Subcutaneous abdominal adipose tissue (tissue), 5 donors: Measurements from ENCODE around the gene KIF23.
"Not testable (repeated sequence)": the region's sequence is repeated elsewhere in the genome, so short reads cannot be mapped to it uniquely, and the experiment has no call there.

Experiments
- H3K27ac ChIP-seq: one replicate; pipeline ENCODE4 v1.7.0; 2013; ENCODE audit warnings: low read depth, mild to moderate bottlenecking, inconsistent platforms, low read length, moderate library complexity
- H3K27me3 ChIP-seq, 5 donors: one replicate each; pipeline ENCODE4 v1.7.0; 2013; ENCODE audit warnings: low read length in 5 of 5, inconsistent platforms in 1 of 5; ENCODE audit not compliant: control insufficient read depth in 5 of 5, insufficient read depth in 4 of 5
- H3K36me3 ChIP-seq, 5 donors: one replicate each; pipeline ENCODE4 v1.7.0; 2013; ENCODE audit warnings: low read length in 5 of 5; ENCODE audit not compliant: control insufficient read depth in 5 of 5, insufficient read depth in 5 of 5
- H3K4me1 ChIP-seq, 5 donors: one replicate each; pipeline ENCODE4 v1.7.0; 2013; ENCODE audit warnings: low read length in 5 of 5, mild to moderate bottlenecking in 3 of 5, moderate library complexity in 1 of 5; ENCODE audit not compliant: control insufficient read depth in 5 of 5, insufficient read depth in 5 of 5
- H3K4me3 ChIP-seq, 5 donors: one replicate each; pipeline ENCODE4 v1.7.0; 2013; ENCODE audit warnings: low read length in 5 of 5, low read depth in 1 of 5
- H3K9ac ChIP-seq, 5 donors: one replicate each; pipeline ENCODE4 v1.7.0; 2013; ENCODE audit warnings: low read length in 5 of 5, mild to moderate bottlenecking in 4 of 5, moderate library complexity in 3 of 5
- H3K9me3 ChIP-seq, 5 donors: one replicate each; pipeline ENCODE4 v1.7.0; 2013; ENCODE audit warnings: low read length in 5 of 5; ENCODE audit not compliant: control insufficient read depth in 5 of 5
- donor health status: healthy.
- donor health status: healthy.
- donor health status: healthy.
- donor health status: healthy.
- donor health status: healthy.

KIF23 gene

DNA sequence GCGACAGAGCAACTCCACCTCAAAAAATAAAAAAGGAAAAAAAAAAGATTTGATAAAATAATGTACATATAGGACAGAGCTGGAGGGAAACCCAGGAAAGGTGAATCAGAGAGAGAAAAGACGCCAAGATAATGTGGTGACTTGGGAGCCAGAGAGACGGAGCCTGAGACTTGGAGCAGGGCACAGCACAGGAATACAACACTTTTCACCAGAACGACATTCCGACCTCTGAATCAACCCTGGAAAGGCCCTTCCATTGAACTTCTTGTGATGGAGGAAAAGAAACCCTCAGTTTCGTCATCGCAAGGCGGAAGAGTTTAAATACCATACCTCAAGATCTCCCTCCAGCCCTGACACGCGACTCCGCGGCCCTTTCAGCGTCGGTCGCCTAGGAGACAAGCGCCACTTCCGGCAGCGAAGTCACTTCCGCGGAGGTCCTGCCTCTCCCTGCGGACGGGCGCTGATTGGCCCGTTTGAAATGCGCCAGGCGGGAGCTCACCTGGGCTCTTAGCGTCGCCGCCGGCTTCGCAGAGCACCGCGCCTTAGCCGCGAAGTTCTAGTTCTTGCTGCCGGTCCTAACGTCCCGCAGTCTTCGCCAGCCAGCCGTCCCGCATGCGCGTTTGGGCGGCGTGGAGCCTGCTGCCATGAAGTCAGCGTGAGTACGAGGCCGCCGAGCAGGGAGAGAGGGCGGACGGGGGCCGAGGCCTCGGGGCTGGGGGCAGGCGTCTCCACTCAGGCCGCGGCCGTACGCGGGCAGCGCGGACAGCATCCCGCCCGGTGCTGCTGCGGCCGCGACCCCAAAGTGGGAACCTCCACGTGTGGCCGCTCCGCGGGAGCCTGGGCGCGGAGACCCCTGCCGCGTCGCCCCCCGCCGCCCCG, at the start of gene KIF23:
Gene KIF23 (plus strand): TSS at position 528 of the 879 bp plus-strand sequence. CDS start 117 bp downstream, at position 645.
- Histone ChIP-seq H3K36me3 (no peaks in the 10 kb centered on the region), H3K9me3 (no peaks in the 10 kb centered on the region), H3K27ac (no peak within 1 kb of the TSS), H3K4me1 (peaks cover 0 to 15% (median 12%) of the 10 kb centered on the region in 5 donors), H3K4me3 (peak within 1 kb of the TSS; percentile 71 to 95 (median 80)), H3K27me3 (no peaks in the 10 kb centered on the region), H3K9ac (peak within 1 kb of the TSS in 4 of 5 donors; percentile 48 to 67 (median 66))

- Histone ChIP-seq H3K4me3 (no peak overlapping the region), H3K9ac (no peak overlapping the region), H3K27ac (no peak overlapping the region), H3K9me3 (no peaks in the 10 kb centered on the region), H3K36me3 (peaks cover 0 to 3% (median 0%) of the 10 kb centered on the region in 5 donors), H3K4me1 (no peaks in the 10 kb centered on the region), H3K27me3 (no peaks in the 10 kb centered on the region)
These were observed 46.9 kb upstream of the KIF23 start for GRCh38 chr15:69367236-69367635.

- Histone ChIP-seq H3K4me3 (no peak overlapping the region), H3K27me3 (peaks cover 0 to 1% (median 0%) of the 10 kb centered on the region in 5 donors), H3K4me1 (no peaks in the 10 kb centered on the region), H3K27ac (no peak overlapping the region), H3K9ac (no peak overlapping the region), H3K9me3 (peaks cover 0 to 3% (median 0%) of the 10 kb centered on the region in 5 donors), H3K36me3 (peaks cover 0 to 3% (median 0%) of the 10 kb centered on the region in 5 donors)
These were observed 44.5 kb upstream of the KIF23 start for GRCh38 chr15:69369631-69370030.

DNA sequence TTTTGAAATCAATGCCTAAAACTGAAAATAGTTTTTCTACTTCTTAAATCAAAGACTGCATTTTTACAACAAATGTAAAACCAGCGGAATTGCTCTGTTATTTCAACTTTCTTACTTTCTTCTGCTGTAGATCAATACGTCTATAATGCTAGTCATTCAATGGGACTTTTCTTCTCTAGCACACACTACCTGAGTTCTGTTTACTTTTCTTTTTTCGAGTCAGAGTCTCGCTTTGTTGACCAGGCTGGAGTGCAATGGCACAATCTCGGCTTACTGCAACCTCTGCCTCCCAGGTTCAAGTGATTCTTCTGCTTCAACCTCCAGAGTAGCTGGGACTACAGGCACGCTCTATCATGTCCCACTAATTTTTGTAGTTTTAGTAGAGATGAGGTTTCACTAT, 40.7 kb upstream of the KIF23 start:
- Histone ChIP-seq H3K27ac (no peak overlapping the region), H3K9ac (no peak overlapping the region), H3K9me3 (peaks cover 0 to 3% (median 0%) of the 10 kb centered on the region in 5 donors), H3K36me3 (no peaks in the 10 kb centered on the region), H3K4me3 (no peak overlapping the region), H3K27me3 (peaks cover 0 to 13% (median 0%) of the 10 kb centered on the region in 5 donors), H3K4me1 (no peaks in the 10 kb centered on the region)

GRCh38 chr15:69375151-69375790, 38.9 kb upstream of the KIF23 start:
- no peak overlapping the region for H3K4me3 ChIP-seq
- no peak overlapping the region for H3K27ac ChIP-seq
- H3K4me1 ChIP-seq = no peaks in the 10 kb centered on the region
- H3K9ac ChIP-seq = no peak overlapping the region
- H3K36me3 ChIP-seq = no peaks in the 10 kb centered on the region
- peaks cover 0 to 3% (median 0%) of the 10 kb centered on the region in 5 donors for H3K9me3 ChIP-seq
- H3K27me3 ChIP-seq = peaks cover 0 to 13% (median 2%) of the 10 kb centered on the region in 5 donors

DNA sequence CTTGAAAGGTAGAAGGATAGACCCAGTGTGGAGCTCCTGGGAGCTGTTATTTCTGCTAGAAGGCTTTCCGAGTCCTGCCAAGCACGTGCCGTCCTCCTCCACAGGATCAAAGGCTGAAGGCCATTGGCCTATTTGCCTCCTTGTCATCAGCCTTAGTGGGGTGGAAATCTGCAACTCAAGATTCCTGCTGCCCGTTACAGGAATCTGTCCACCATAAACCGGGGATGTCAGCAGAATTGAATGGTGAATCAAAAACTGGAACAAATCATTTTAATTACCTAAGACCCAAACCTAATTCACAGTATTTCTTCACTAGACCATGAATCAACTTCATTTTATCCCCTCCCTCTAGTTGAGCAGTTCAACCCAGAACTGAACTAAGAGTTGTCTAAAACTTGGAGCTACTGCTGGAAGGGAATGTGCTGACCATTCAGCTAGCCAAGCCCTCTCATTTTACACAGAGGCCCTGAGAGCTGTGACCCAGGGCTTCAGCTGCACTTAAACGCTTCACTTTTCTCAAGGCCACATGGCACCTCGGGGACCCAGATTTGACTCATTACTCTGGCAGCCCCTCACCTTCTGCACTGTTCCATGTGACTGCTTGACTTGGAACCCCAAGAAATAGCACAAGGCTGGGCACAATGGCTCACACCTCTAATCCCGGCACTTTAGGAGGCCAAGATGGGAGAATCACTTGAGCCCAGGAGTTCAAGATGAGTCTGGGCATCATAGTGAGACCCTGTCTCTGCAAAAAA, 36.8 kb upstream of the KIF23 start:
- Histone ChIP-seq H3K4me3 (no peak overlapping the region), H3K27ac (no peak overlapping the region), H3K9ac (no peak overlapping the region), H3K9me3 (peaks cover 0 to 3% (median 0%) of the 10 kb centered on the region in 5 donors), H3K4me1 (no peaks in the 10 kb centered on the region), H3K27me3 (peaks cover 0 to 13% (median 2%) of the 10 kb centered on the region in 5 donors), H3K36me3 (no peaks in the 10 kb centered on the region)

DNA sequence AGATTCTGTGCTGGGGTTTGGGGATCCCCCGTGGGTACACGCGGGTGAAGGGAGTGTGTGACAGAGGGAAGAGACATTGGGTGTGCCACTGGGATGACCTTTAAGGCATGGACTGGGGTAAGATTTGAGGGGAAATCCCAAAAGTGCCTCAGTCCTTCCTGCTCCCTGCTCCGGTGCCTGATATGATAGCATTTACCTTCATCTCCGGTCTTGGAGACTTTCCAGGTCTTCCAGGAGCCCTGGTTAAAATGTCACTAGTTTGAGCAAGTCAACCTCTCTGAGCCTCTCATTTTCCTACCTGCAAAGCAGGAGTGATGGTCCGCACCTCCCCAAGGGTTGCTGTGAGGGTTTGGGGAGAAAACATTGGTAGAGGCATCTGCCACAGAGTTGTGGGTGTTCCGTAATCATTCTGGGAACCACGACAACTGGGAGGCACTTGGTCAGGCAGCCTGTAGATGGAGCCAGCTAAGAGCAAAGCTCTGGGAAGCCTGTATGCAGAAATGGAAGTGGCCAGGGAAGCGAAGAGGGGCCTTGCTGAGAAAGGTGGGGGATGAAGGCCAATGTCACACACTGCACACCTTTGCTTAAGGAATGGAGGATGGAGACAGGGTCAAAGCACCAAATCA, 33.9 kb upstream of the KIF23 start:
- no peak overlapping the region for H3K9ac ChIP-seq

DNA sequence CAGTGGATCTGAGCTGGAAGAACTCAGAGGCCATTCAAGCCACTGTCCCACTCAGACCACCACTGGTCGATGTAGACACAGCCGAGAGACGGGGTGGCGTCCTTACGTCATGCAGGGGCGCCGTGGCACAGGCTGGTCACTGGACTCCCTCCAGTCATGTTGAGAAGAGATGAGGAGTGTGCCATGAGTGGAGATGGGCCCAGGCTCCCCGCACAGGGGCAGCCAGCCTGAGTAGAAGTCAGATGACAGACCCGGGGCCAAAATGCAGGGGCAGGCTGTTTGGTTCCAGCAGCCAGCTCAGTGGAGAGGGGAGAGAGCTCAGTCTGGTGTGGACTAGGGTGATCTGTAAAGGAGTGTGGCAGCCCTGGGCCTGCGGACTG, 33.4 kb upstream of the KIF23 start:
- H3K4me1 ChIP-seq = no peaks in the 10 kb centered on the region
- no peaks in the 10 kb centered on the region for H3K9me3 ChIP-seq
- H3K36me3 ChIP-seq = no peaks in the 10 kb centered on the region
- H3K9ac ChIP-seq = no peak overlapping the region
- H3K4me3 ChIP-seq = no peak overlapping the region
- peaks cover 0 to 6% (median 2%) of the 10 kb centered on the region in 5 donors for H3K27me3 ChIP-seq
- H3K27ac ChIP-seq = no peak overlapping the region

More for the DNA sequence above, 33.9 kb upstream of the KIF23 start:
- Histone ChIP-seq H3K27ac (no peak overlapping the region), H3K9me3 (no peaks in the 10 kb centered on the region), H3K4me1 (no peaks in the 10 kb centered on the region), H3K27me3 (peaks cover 0 to 9% (median 2%) of the 10 kb centered on the region in 5 donors), H3K36me3 (no peaks in the 10 kb centered on the region), H3K4me3 (no peak overlapping the region)

DNA sequence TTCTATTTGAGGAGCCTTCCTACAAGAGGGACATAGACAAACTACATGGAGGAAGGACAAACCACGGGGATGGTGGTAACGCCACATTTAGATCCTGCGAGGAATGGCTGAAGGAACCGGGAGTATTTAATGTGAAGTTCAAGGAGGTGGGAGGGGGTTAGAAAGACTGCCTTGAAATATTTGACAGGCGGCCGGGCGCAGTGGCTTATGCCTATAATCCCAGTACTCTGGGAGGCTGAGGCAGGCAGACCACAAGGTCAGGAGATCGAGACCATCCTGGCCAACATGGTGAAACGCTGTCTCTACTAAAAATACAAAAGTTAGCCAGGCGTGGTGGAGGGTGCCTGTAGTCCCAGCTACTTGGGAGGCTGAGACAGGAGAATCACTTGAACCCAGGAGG, 32.0 kb upstream of the KIF23 start:
- H3K27ac ChIP-seq, H3K9me3 ChIP-seq, H3K27me3 ChIP-seq, H3K4me3 ChIP-seq, H3K4me1 ChIP-seq, H3K36me3 ChIP-seq, H3K9ac ChIP-seq: not testable (repeated sequence)
